HUDEP-2 (cell line): Measurements from ENCODE around the gene NTMT2.

Experiments
- DNase-seq, 76 experiments: peaks; one replicate each; lab custom pipeline; 2025; ENCODE audit not compliant: unreplicated experiment in 76 of 76; lab: John Stamatoyannopoulos, UW

NTMT2 gene

DNA sequence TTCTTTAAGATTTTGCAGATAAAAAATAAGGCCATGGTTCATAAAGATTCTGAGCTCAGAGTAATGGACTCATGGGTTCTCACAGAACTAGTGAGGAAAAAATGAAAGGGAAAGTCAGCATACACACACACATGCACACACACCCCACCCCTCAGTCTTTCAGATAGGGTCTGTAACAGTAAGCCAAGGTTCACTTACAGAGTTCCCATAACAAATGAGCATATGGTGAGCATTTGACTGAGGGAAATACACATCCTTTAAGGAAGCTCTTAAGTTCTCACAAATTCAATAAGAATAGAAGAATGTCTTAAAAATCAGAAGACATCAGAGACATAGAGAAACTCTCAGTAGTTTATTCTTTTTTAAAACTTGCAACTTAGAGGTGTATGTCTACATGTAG lies 57.9 kb downstream of the NTMT2 start:
- no peak for DNase-seq

DNA sequence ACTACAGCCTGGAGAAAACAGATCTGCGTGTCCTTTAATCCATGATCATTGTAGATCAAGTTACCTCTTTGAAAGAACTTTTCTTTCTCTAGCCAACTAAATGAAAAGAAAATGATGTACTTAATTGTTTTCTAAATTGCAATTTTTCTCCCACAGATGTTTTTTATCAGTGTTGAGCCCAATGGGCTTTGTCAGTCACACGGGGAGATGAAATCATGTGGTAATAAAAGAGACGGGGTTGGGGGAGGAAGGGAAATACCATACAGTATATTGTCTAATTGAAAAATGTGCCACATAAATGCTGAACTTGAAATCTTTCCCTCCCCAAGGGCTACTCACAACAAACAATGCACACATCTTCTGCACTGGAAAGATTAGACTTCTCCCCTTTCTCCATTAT lies 58.4 kb downstream of the NTMT2 start:
- DNase-seq: no peak

DNA sequence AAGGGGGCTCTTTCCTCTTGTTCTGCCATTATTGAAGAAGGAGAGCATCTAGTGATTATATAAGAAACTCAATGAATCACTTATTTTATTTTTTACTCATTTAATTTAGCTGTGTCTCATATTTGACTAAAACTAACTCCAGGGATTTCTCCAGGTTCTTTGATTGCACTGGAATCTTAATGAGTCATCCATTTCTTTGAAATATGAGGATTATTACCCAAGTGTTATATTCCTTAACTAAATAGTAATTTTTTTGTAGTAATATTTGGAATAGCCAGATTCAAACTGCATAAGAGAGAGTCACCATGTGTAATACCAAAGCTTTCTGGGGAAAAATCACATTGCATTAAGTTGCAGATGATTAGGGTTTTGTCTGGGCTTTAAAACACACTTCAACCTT lies 59.5 kb downstream of the NTMT2 start:
- DNase-seq: no peak

DNA sequence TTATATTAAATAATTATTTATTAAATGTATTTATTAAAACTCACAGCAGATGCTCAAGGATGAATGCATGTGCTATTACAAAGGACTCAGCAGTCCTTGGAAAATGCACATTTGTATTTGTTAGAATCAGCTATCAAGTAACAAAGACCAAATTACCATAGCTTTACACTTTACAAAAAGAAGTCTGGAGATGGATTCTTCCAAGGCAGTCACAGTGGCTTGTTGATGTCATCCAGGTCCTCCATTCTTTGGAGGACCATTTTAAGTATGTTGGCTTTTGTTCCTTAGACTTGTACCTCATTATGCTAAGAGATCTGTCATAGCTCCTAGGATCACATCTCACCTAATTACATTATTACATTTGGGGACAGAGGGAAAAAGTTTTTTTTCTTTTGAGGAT lies 63.4 kb downstream of the NTMT2 start:
- DNase-seq: no peak

DNA sequence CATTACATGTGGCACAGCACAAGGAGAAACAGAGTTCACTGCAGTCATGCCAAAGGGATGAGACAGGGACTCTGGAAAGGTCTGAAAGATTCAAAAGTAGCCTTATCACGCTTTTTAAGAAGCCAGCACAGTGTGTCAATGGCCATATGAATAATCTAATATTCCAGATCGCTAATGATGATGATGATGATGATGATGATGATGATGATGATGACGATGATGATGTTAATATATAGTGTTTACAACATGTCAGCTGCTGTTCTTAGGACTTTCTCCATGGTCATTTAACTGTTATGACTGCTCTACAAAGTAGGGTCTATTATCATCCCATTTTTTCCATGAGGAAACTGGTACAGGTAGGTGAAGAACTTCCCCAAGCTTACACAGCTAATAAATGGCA lies 64.4 kb downstream of the NTMT2 start:
- no peak for DNase-seq

DNA sequence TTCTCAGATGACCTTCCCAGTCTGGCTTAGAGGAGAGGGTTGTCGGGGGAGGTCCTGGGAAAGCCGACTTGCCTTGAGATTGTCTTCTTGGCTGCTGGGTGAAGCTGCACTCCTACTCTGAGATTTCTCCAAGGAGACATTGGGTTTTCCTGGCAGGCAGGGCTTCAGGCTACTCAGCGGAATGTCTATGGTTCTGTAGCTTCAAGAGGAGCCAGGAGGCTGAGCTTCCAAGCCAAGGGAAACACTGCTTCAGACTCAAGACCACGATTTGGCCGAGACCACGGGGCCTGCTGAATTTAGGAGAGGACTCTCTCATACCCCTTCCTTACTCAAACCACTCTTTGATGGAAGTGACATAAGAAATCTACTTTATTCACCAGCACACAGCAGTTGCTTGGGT lies 67.8 kb downstream of the NTMT2 start:
- DNase-seq: no peak

DNA sequence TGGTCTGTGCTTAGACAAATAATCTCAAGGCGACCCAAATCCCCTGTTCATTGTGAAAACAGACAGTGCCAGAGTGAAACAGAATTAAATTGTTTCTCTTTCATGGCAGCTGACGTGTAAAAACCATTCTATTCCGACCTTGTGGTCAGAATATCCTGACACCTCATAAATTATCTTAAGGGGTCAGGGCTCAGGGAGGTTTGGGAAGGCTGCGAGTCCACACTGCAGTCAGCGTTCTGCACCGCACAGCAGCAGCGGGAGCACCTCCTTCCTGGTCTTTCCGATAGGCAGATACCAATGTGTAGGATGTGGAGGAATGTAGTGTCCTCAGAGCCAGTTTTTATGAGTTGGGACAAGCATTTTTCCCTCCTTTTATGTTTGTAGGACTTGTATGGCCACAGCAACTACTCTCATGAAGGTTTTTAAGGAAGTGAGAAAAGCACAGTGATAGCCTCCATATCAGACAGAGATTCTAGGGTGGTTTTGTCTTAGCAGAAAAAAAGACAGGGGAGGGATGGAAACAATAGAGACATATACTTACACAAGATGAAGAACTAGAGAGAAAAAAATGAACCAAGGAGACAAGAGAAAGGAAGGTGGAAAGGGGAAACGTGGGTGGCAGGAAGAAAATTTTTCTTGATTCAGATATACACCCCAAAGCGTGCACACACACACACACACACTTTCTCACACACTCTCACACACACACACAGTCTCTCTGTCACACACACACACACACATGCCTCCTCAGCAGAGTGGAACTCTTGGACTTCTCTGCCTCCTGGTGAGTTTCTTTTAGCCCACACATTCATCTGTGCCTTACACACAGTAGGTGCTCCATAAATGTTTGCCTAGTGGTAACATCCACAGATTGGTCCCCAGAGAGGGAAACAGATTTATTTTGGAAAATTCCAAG lies 68.6 kb downstream of the NTMT2 start:
- DNase-seq: no peak

DNA sequence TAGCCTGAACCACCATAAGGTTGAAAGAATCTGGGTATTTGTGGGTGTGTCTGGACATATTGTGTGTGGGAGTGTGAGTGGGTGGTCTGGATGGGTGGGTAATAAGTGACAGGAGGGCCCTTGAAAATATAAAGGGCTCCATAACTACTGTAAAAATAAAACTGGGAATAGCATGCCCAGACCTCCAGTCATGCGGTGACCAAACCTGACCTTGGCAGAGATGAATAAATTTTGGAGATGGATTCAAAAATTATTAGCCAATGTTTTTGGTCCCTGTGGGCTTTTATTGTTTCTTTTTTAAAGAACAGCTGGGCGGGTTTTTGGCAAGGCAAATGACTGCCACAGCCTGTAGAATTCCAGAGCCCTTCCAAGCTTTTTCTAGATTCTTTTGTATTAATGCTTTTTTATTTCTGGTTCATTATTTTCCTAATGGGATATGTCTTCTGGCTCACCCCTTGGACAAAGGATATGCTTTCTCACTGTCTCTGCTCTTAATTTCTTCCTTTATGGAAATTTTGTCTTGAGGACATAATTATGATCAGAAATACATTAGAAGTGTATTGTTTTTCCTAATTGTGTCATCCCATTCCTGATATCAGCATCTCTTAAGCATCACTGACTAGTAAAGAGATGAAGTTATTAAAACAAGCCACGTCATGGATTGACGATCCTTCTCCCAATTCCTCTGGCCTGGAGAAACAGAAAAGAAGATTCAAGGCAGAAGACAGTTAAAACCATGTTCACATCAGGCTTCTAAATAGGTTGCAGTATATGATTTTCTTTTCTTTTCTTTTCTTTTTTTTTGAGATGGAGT lies 69.5 kb downstream of the NTMT2 start:
- no peak for DNase-seq

DNA sequence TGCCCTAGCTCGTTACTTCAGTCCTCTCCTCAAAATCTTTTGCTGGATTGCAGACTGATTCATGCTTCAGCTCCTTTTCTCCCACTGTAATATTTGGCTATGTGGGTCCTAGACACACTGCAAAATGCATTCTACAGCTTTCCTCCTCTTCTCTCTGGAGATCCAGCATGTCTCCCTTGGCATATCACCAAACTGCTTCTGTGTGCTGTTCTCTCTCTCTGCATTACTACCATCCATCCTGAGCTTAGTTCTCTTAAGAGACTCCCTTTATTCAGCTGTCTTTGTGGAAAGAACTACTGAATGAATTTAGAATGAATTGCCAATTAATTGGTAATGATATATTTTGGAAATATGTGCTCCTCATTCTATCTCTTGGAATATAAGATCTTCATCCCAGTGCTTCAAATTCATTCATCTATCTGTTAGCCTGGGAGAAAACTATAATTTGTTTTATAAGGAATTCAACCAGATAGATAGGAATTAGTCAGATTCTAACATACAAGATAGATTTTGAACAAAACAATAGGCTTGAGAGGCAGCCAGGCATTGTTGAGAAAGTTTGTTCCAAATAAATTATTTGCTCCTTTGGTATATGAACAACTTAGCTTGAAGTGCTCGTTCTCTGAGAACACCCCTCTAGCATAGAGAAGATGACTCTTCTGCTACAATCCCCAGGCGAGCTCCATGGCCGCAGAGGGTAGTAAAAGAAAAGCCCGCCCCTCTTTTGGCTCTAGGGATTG lies 71.9 kb downstream of the NTMT2 start:
- no peak for DNase-seq

DNA sequence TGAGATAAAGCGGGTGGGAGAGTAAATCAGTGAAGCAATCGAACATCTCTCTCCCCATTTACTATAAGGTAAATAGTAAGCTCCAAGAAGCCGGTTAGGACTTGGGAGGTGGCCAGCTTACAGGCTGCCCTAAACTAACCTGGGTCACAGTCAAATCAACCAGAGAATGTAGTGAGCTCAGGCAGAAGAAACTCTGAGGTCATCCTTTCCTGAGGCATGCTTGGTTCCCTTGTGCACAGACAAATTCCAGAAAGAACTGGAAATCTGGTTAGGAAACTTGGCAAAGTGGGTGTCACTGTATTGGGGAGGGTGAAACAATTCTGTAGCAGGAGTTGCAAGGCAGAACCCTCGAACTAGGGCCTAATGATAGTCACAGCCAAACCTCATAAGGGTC lies 72.5 kb downstream of the NTMT2 start:
- DNase-seq: no peak
